ENCODE data around the gene TAC3. TPM values are rescaled to one million over a fixed set of nuclear protein-coding genes. Genes with fewer than 3 reads are reported as not detected.
"Not testable (repeated sequence)": the region's sequence is repeated elsewhere in the genome, so short reads cannot be mapped to it uniquely, and the experiment has no call there.

Gene TAC3
- total RNA-seq, 1 donor from 2014 or later: not detected

DNA sequence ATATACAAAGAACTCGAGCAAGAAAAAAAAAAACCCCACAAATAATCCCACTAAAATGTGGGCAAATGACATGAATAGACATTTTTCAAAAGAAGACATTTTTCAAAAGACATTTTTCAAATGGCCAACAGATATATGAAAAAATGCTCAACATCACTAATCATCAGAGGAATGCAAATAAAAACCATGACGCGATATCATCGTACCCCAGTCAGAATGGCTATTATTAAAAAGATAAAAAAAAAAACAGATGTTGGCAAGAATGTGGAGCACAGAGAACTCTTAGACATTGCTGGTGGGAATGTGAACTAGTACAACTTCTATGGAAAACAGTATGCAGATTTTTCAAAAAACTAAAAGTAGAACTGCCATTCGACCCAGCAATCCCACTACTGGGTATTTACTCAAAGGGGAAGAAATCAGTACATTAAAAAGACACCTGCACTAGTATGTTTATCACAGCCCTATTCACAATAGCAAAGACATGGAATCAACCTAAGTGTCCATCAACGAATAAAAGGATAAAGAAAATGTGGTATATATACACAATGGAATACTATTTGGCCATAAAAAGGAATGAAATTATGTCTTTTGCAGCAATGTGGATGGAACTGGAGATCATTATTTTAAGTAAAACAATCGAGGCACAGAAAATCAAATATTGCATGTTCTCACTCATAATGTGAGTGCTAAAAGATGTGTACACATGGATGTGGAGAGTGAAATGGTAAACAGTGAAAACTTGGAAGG, 26.3 kb downstream of the TAC3 start:
- no peak for DNase-seq (ENCODE audit: low spot score)
- intact Hi-C loops (cut with DNase I): loop anchor here (5.0 kb wide), 1 partner anchor 148 kb away; no protein-coding TSS in a partner anchor

DNA sequence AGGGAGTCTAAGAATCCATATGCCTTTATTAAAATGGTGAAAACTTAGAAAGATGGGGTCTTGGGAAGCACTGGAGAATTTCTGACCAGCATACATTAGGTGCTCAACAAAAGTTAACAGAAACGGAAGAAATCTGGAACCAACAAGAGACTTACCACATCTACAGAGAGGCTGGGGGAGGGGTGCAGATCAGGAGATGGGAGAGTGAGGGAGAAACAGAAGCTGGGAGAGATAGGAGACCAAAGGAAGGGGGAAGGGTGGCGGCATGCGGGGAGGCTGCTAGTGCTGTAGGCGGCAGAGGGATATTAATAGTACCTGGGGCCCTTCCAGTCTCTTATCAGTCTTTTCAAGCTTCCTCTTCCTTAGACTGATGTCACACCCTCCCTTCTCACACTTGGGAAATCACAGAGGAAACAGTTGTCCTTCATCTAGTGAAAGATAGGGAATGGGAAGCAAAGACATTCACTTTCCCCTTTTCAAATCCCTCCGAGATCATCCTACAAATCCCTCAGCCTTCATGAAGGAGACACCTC, 28.1 kb downstream of the TAC3 start:
- DNase-seq (ENCODE audit: low spot score): no peak
- intact Hi-C loops (cut with DNase I): loop anchor here (5.0 kb wide), 1 partner anchor 146 kb away; no protein-coding TSS in a partner anchor

- peak; percentile 88 for DNase-seq (ENCODE audit: low spot score)
- intact Hi-C loops (cut with DNase I): loop anchor here (2.0 to 5.0 kb wide), 2 partner anchors 145 to 225 kb away; partner anchors contain the start of gene HSD17B6
Observed at GRCh38 chr12:56987551-56988053, 28.7 kb downstream of the TAC3 start.

GRCh38 chr12:56987011-56987410, 29.3 kb downstream of the TAC3 start:
- intact Hi-C loops (cut with DNase I): loop anchor here (2.0 to 5.0 kb wide), 2 partner anchors 145 to 224 kb away; partner anchors contain the start of gene HSD17B6
- no peak for DNase-seq (ENCODE audit: low spot score)

- DNase-seq (ENCODE audit: low spot score): not testable (repeated sequence)
- intact Hi-C loops (cut with DNase I): loop anchor here (2.0 to 5.0 kb wide), 2 partner anchors 143 to 223 kb away; partner anchors contain the start of gene HSD17B6
Observed at GRCh38 chr12:56985714-56986113, 30.6 kb downstream of the TAC3 start.

GRCh38 chr12:56983386-56983785, 32.9 kb downstream of the TAC3 start:
- intact Hi-C loops (cut with DNase I): no loop called here
- DNase-seq (ENCODE audit: low spot score): no peak

- intact Hi-C loops (cut with DNase I); DNase-seq (ENCODE audit: low spot score): not testable (repeated sequence)
Observed at GRCh38 chr12:56982578-56983236, 33.6 kb downstream of the TAC3 start.

DNA sequence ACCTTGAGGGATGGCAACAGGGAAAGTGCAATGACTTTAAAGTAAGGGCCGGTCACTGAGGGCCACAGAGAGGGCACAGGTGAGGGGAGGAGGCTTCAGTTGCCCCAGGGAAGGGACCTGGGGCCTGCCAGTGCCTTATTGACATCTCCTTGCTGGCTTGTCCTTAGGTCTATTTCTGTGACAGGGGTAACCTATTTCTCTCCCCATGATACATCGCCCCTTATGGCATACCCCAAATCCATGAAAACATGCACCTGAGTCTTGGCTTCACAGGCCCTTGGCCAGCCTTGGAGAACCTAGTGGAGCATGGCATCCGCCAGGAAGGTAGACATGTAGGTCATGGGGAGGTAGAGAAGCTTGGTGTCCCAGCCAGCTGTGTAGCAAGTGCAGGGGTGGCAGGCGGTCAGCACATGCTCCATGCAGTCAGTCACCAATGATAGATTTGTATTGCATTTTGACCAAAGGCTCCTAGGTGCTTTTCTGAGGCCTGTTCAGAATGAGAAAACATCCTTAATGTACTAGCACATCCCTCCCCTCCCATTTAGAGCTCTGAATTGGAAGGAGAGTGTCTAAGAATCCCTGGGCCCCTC, 35.3 kb downstream of the TAC3 start:
- intact Hi-C loops (cut with DNase I): no loop called here

DNA sequence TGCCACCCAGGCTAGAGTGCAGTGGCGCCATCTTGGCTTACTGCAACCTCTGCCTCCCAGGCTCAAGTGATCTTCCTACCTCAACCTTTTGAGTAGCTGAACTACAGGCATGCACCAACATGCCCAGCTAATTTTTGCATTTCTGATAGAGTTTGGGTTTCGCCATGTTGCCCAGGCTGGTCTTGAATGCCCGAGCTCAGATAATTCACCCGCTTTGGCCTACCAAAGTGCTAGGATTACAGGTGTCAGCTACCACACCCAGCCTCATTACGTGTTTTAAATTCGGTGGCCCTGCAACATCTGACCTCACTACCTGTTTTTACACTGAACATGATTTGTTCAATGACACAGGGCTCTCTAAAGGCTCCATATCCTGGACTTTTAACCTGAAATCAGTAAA, 36.1 kb downstream of the TAC3 start:
- intact Hi-C loops (cut with DNase I): no loop called here
- DNase-seq (ENCODE audit: low spot score): no peak

More for the DNA sequence above, 35.3 kb downstream of the TAC3 start:
- DNase-seq (ENCODE audit: low spot score): no peak

GRCh38 chr12:56979628-56980027, 36.7 kb downstream of the TAC3 start:
- intact Hi-C loops (cut with DNase I): no loop called here
- DNase-seq (ENCODE audit: low spot score): no peak

- DNase-seq (ENCODE audit: low spot score): no peak
- intact Hi-C loops (cut with DNase I): no loop called here
Observed at GRCh38 chr12:56978397-56979138, 37.8 kb downstream of the TAC3 start.

DNA sequence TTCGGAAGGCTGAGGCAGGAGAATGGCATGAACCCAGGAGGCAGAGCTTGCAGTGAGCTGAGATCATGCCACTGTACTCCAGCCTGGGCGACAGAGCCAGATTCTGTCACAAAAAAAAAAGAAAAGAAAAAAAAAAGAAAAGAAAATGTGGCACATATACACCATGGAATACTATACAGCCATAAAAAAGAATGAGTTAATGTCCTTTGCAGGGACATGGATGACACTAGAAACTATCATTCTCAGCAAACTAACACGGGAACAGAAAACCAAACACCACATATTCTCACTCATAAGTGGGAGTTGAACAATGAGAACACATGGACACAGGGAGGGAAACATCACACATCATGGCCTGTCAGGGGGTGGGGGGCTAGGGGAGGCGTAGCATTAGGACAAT, 39.0 kb downstream of the TAC3 start:
- intact Hi-C loops (cut with DNase I); DNase-seq (ENCODE audit: low spot score): not testable (repeated sequence)

DNA sequence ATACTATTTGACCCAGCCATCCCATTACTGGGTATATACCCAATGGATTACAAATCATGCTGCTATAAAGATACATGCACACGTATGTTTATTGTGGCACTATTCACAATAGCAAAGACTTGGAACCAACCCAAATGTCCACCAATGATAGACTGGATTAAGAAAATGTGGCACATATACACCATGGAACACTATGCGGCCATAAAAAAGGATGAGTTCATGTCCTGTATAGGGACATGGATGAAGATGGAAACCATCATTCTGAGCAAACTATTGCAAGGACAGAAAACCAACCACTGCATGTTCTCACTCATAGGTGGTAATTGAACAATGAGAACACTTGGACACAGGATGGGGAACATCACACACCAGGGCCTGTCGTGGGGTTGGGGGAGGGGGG, 42.1 kb downstream of the TAC3 start:
- intact Hi-C loops (cut with DNase I): not testable (repeated sequence)

GRCh38 chr12:56968910-56969309, 47.4 kb downstream of the TAC3 start:
- DNase-seq (ENCODE audit: low spot score); intact Hi-C loops (cut with DNase I): not testable (repeated sequence)

More for the DNA sequence above, 42.1 kb downstream of the TAC3 start:
- not testable (repeated sequence) for DNase-seq (ENCODE audit: low spot score)

DNA sequence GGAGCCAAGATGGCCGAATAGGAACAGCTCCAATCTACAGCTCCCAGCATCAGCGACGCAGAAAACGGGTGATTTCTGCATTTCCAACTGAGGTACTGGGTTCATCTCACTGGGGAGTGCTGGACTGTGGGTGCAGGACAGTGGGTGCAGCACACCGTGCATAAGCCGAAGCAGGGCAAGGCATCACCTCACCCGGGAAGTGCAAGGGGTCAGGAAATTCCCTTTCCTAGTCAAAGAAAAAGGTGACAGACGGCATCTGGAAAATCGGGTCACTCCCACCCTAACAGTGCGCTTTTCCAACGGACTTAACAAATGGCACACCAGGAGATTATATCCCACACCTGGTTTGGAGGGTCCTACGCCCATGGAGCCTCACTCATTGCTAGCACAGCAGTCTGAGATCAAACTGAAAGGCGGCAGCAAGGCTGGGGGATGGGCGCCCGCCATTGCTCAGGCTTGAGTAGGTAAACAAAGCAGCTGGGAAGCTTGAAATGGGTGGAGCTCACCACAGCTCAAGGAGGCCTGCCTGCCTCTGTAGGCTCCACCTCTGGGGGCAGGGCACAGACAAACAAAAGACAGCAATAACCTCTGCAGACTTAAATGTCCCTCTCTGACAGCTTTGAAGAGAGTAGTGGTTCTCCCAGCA, 50.2 kb downstream of the TAC3 start:
- intact Hi-C loops (cut with DNase I): not testable (repeated sequence)

GRCh38 chr12:56965124-56965523, 51.2 kb downstream of the TAC3 start:
- intact Hi-C loops (cut with DNase I); DNase-seq (ENCODE audit: low spot score): not testable (repeated sequence)

More for the DNA sequence above, 50.2 kb downstream of the TAC3 start:
- not testable (repeated sequence) for DNase-seq (ENCODE audit: low spot score)

GRCh38 chr12:56963557-56963956, 52.8 kb downstream of the TAC3 start:
- DNase-seq (ENCODE audit: low spot score); intact Hi-C loops (cut with DNase I): not testable (repeated sequence)

DNA sequence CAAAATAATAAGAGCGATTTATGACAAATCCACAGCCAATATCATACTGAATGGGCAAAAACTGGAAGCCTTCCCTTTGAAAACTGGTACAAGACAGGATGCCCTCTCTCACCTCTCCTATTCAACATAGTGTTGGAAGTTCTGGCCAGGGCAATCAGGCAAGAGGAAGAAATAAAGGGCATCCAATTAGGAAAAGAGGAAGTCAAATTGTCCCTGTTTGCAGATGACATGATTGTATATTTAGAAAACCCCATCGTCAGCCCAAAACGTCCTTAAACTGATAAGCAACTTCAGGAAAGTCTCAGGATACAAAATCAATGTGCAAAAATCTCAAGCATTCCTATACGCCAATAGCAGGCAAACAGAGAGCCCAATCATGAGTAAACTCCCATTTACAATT, 54.1 kb downstream of the TAC3 start:
- intact Hi-C loops (cut with DNase I); DNase-seq (ENCODE audit: low spot score): not testable (repeated sequence)

Measured in cardiac septum (tissue), 1 donor.